Loucy (cell line): Measurements from ENCODE around the gene SAMD15.

Experiments used
- H2AFZ ChIP-seq: fragments of 200-600 bp; sonication (generic); 2 replicates; pipeline ENCODE4 v1.6.0; 2016; ENCODE audit warnings: antibody characterized with exemption, mild to moderate bottlenecking, low read length, moderate library complexity
- H3F3A ChIP-seq: fragments of 200-600 bp; 2 replicates; pipeline ENCODE4 v1.6.0; 2016; ENCODE audit warnings: antibody characterized with exemption, low read depth, mild to moderate bottlenecking
- H3K27me3 ChIP-seq: fragments of 200-600 bp; sonication (generic); 2 replicates; pipeline ENCODE4 v1.6.1; 2014; ENCODE audit warnings: low read length, mild to moderate bottlenecking; ENCODE audit not compliant: insufficient read depth, poor library complexity, severe bottlenecking
- H3K36me3 ChIP-seq: fragments of 200-600 bp; sonication (generic); 2 replicates; pipeline ENCODE4 v1.6.1; 2016; ENCODE audit warnings: low read length; ENCODE audit not compliant: insufficient read depth
- H3K4me1 ChIP-seq: fragments of 200-600 bp; sonication (generic); 2 replicates; pipeline ENCODE4 v1.5.1; 2014; ENCODE audit warnings: low read length, mild to moderate bottlenecking; ENCODE audit not compliant: insufficient read depth, poor library complexity, severe bottlenecking
- H3K4me2 ChIP-seq: fragments of 200-600 bp; sonication (generic); 2 replicates; pipeline ENCODE4 v1.6.0; 2014; ENCODE audit warnings: antibody characterized with exemption, low read length, low read depth, mild to moderate bottlenecking; ENCODE audit not compliant: poor library complexity, severe bottlenecking
- H3K4me3 ChIP-seq: fragments of 200-600 bp; sonication (generic); 2 replicates; pipeline ENCODE4 v1.5.1; 2014; ENCODE audit warnings: low read length, mild to moderate bottlenecking, mixed read lengths; ENCODE audit not compliant: poor library complexity, severe bottlenecking
- H3K79me2 ChIP-seq: fragments of 200-600 bp; sonication (generic); 2 replicates; pipeline ENCODE4 v1.6.1; 2014; ENCODE audit warnings: low read length; ENCODE audit not compliant: insufficient read depth
- H3K9ac ChIP-seq: fragments of 200-600 bp; sonication (generic); 2 replicates; pipeline ENCODE4 v1.6.0; 2014; ENCODE audit warnings: mild to moderate bottlenecking, low read depth, low read length, moderate library complexity; ENCODE audit not compliant: poor library complexity, severe bottlenecking
- H3K9me2 ChIP-seq: fragments of 200-600 bp; sonication (generic); replicated peaks from 2 replicates; pipeline ENCODE4 v1.6.1; 2016; ENCODE audit warnings: low read depth, low read length, mixed read lengths
- H3K9me3 ChIP-seq: fragments of 200-600 bp; sonication (generic); 2 replicates; pipeline ENCODE4 v1.6.1; 2014; ENCODE audit warnings: mild to moderate bottlenecking, antibody characterized with exemption, low read length, low read depth; ENCODE audit not compliant: insufficient read depth
- H4K20me1 ChIP-seq: fragments of 200-600 bp; sonication (generic); 2 replicates; pipeline ENCODE4 v1.6.0; 2014; ENCODE audit warnings: antibody characterized with exemption, low read length, mild to moderate bottlenecking; ENCODE audit not compliant: insufficient read depth, poor library complexity, severe bottlenecking
- EZH2phosphoT487 ChIP-seq: fragments of 200-600 bp; IDR thresholded peaks from 2 replicates; pipeline ENCODE4 v1.6.1; 2018; ENCODE audit warnings: antibody characterized with exemption, mild to moderate bottlenecking, moderate library complexity, borderline replicate concordance
- TF ChIP-seq, protein P1 (sequence below): fragments of 200-600 bp; sonication (generic); conservative IDR thresholded peaks from 2 replicates; pipeline ENCODE4 v1.5.1; 2014; ENCODE audit warnings: mild to moderate bottlenecking, antibody characterized with exemption, low read length

Gene SAMD15

GRCh38 chr14:77359626-77360025, 17.6 kb upstream of the SAMD15 start:
- Histone ChIP-seq H3K9ac (no peak overlapping the region), H3K27me3 (no peaks in the 10 kb centered on the region), H3K4me3 (no peak overlapping the region), H2AFZ (no peak overlapping the region), H3F3A (no peaks in the 10 kb centered on the region), H3K9me3 (no peaks in the 10 kb centered on the region), H3K4me1 (no peaks in the 10 kb centered on the region), H3K4me2 (no peak overlapping the region), H3K9me2 (no peaks in the 10 kb centered on the region), H3K36me3 (no peaks in the 10 kb centered on the region), H3K79me2 (no peaks in the 10 kb centered on the region), H4K20me1 (no peaks in the 10 kb centered on the region)
- no peak for TF ChIP-seq EZH2phosphoT487
- TF ChIP-seq, protein P1, sequence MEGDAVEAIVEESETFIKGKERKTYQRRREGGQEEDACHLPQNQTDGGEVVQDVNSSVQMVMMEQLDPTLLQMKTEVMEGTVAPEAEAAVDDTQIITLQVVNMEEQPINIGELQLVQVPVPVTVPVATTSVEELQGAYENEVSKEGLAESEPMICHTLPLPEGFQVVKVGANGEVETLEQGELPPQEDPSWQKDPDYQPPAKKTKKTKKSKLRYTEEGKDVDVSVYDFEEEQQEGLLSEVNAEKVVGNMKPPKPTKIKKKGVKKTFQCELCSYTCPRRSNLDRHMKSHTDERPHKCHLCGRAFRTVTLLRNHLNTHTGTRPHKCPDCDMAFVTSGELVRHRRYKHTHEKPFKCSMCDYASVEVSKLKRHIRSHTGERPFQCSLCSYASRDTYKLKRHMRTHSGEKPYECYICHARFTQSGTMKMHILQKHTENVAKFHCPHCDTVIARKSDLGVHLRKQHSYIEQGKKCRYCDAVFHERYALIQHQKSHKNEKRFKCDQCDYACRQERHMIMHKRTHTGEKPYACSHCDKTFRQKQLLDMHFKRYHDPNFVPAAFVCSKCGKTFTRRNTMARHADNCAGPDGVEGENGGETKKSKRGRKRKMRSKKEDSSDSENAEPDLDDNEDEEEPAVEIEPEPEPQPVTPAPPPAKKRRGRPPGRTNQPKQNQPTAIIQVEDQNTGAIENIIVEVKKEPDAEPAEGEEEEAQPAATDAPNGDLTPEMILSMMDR = no peak

- H3K4me1 ChIP-seq = peaks cover 6% of the 10 kb centered on the region
- H3K79me2 ChIP-seq = no peaks in the 10 kb centered on the region
- no peaks in the 10 kb centered on the region for H3K27me3 ChIP-seq
- no peaks in the 10 kb centered on the region for H3K36me3 ChIP-seq
- no peak overlapping the region for H3K4me3 ChIP-seq
- H3F3A ChIP-seq = no peaks in the 10 kb centered on the region
- no peak overlapping the region for H3K4me2 ChIP-seq
- no peak for TF ChIP-seq EZH2phosphoT487
- no peaks in the 10 kb centered on the region for H3K9me3 ChIP-seq
- H3K9ac ChIP-seq = no peak overlapping the region
- H2AFZ ChIP-seq = no peak overlapping the region
- no peaks in the 10 kb centered on the region for H4K20me1 ChIP-seq
- no peaks in the 10 kb centered on the region for H3K9me2 ChIP-seq
Observed at GRCh38 chr14:77364146-77364545, 13.0 kb upstream of the SAMD15 start.

DNA sequence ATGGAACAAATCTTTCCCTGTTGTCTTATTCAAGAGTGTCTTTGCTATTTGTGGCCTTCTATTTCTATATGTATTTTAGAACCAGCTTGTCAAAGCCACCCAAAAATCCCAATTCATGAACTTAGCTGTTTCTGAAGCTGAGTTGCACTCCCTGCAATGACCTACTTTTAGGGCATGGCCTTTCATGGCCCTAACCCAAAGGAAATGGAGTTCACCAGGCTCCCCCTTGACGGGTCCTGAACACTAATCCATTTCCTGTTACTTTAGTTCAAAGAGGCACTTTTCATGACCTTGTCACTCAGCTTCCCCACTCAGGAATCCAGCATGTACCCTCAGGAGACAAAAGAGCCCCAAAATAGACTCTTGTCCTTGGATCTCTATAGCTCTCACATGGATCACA, 7.9 kb upstream of the SAMD15 start:
- peak overlapping the region; percentile 37 for H3K4me3 ChIP-seq
- TF ChIP-seq EZH2phosphoT487 = no peak
- TF ChIP-seq, protein P1 = no peak
- peak overlapping the region; percentile 10 for H3K9ac ChIP-seq
- H2AFZ ChIP-seq = no peak overlapping the region
- no peaks in the 10 kb centered on the region for H3K27me3 ChIP-seq
- H3K79me2 ChIP-seq = peaks cover 11% of the 10 kb centered on the region; the same call in 1 of the 2 replicates
- H3K4me2 ChIP-seq = peak overlapping the region; percentile 55
- H3K9me2 ChIP-seq = no peaks in the 10 kb centered on the region
- 0 out of 2 replicates have a peak, but pooled peaks cover 8% of the 10 kb centered on the region for H3F3A ChIP-seq
- H3K4me1 ChIP-seq = peaks cover 38% of the 10 kb centered on the region
- no peaks in the 10 kb centered on the region for H3K36me3 ChIP-seq
- no peaks in the 10 kb centered on the region for H4K20me1 ChIP-seq
- H3K9me3 ChIP-seq = no peaks in the 10 kb centered on the region

GRCh38 chr14:77372304-77372841, 4.8 kb upstream of the SAMD15 start:
- TF ChIP-seq, protein P1 = no peak
- no peak for TF ChIP-seq EZH2phosphoT487
- H4K20me1 ChIP-seq = no peaks in the 10 kb centered on the region
- H3K79me2 ChIP-seq = peaks cover 32% of the 10 kb centered on the region
- peaks cover 61% of the 10 kb centered on the region for H3K4me1 ChIP-seq
- no peaks in the 10 kb centered on the region for H3K9me3 ChIP-seq
- peak overlapping the region; percentile 12 for H3K4me2 ChIP-seq
- H3K9me2 ChIP-seq = no peaks in the 10 kb centered on the region
- 0 out of 2 replicates have a peak, but pooled peaks cover 8% of the 10 kb centered on the region for H3F3A ChIP-seq
- H3K4me3 ChIP-seq = peak overlapping the region; percentile 0
- H3K9ac ChIP-seq = no peak overlapping the region
- H2AFZ ChIP-seq = no peak overlapping the region
- H3K27me3 ChIP-seq = no peaks in the 10 kb centered on the region
- H3K36me3 ChIP-seq = no peaks in the 10 kb centered on the region
